Fibroblast of pulmonary artery (primary cell): ENCODE data around the gene DTX3.

Source experiments
- DNase-seq: peaks from one replicate; pipeline ENCODE4 v3.0.0-alpha.2; 2010; ENCODE audit warnings: low read depth
- H3K4me3 ChIP-seq: replicated peaks from 2 replicates; pipeline ENCODE4 v1.5.1; 2011; ENCODE audit warnings: low read depth, mild to moderate bottlenecking, control low read depth, low read length, moderate library complexity
- CTCF ChIP-seq: IDR thresholded peaks from 2 replicates; pipeline ENCODE4 v1.5.1; 2011; ENCODE audit warnings: mild to moderate bottlenecking, control low read depth, low read length, inconsistent platforms; ENCODE audit errors: missing control alignments

The DTX3 gene

GRCh38 chr12:57611827-57612710, 7.4 kb downstream of the DTX3 start:
- no peak for TF ChIP-seq CTCF
- peak overlapping the region; percentile 65 for H3K4me3 ChIP-seq
- DNase-seq = no peak

GRCh38 chr12:57612711-57613426, 8.2 kb downstream of the DTX3 start:
- DNase-seq = no peak
- no peak for TF ChIP-seq CTCF
- H3K4me3 ChIP-seq = no peak overlapping the region

GRCh38 chr12:57613427-57614109, 8.9 kb downstream of the DTX3 start:
- DNase-seq = no peak
- no peak overlapping the region for H3K4me3 ChIP-seq
- TF ChIP-seq CTCF = no peak

- no peak overlapping the region for H3K4me3 ChIP-seq
- DNase-seq = no peak
- TF ChIP-seq CTCF = no peak
Measured at GRCh38 chr12:57614178-57614947, 9.7 kb downstream of the DTX3 start.

- TF ChIP-seq CTCF = no peak
- DNase-seq = no peak
Measured at GRCh38 chr12:57614948-57615500, 10.4 kb downstream of the DTX3 start.

GRCh38 chr12:57615637-57616036, 11.0 kb downstream of the DTX3 start:
- no peak overlapping the region for H3K4me3 ChIP-seq
- DNase-seq = no peak
- TF ChIP-seq CTCF = no peak

More at GRCh38 chr12:57614948-57615500, 10.4 kb downstream of the DTX3 start:
- H3K4me3 ChIP-seq = no peak overlapping the region
